Measurements from ENCODE around the gene NDUFS7. TPM values are rescaled to one million over a fixed set of nuclear protein-coding genes. Genes with fewer than 3 reads are reported as not detected.

The NDUFS7 gene
- total RNA-seq, 1 experiment from 2014 or later = 98.1 TPM

GRCh38 chr19:1420590-1420989, 36.9 kb downstream of the NDUFS7 start:
- Histone ChIP-seq H3K9me3 (ENCODE audit: low read length) (no peaks in the 10 kb centered on the region), H3K79me2 (ENCODE audit: low read length) (peaks cover 45% of the 10 kb centered on the region), H3K36me3 (ENCODE audit: insufficient read depth, low read length) (peaks cover 35% of the 10 kb centered on the region), H3K4me3 (ENCODE audit: low read length) (no peak overlapping the region), H3K9ac (ENCODE audit: low read length) (no peak overlapping the region), H3K4me1 (ENCODE audit: low read length) (no peaks in the 10 kb centered on the region), H3K27me3 (ENCODE audit: low read length) (no peaks in the 10 kb centered on the region), H3K27ac (ENCODE audit: low read length) (no peak overlapping the region), H3K4me2 (ENCODE audit: low read depth, low read length, poor library complexity, severe bottlenecking) (no peak overlapping the region), H4K20me1 (ENCODE audit: insufficient read depth, low read depth, low read length) (peaks cover 62% of the 10 kb centered on the region), H2AFZ (ENCODE audit: low read length) (no peak overlapping the region), H3K9me2 (replicated peaks; ENCODE audit: insufficient read depth, low read length) (no peaks in the 10 kb centered on the region)
- no peak for DNase-seq

DNA sequence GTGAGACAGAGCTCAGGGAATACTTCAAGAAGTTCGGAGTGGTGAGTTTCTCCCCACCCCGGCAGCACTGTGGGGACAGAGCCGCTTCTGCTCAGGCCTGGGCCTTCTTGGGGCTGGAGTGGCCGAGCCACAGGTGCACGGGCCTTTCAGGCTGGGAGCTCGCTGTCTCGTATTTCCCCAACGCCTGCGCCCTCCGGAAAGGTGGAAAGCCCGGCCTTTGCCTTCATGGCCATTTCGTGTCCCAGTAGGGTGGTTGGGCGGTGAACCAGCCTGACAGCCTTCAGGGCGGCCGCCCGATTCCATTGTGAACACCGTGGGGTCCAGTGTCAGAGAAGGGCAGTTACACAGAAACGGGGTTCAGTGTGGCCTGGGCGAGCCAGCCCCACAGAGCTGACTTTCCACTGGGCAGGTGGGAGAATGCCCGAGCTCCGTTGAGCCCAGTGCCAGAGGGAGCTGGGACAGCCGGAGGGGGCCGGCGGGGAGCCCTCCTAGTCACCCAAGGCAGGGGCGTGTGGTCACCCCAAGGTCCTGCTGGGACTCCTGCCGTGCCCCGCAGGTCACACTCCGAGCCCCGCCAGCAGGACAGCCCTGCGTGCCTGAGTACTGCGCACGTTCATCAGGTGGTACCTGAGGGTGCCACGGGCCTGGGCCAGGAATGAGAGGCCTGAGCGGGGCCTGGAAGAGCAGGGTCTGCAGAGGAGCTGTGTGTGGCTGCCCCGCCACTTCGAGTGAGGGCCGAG, 37.7 kb downstream of the NDUFS7 start:
- H3K4me3 ChIP-seq (ENCODE audit: low read length) = no peak overlapping the region
- no peak overlapping the region for H3K4me2 ChIP-seq (ENCODE audit: low read depth, low read length, poor library complexity, severe bottlenecking)
- no peak overlapping the region for H3K9ac ChIP-seq (ENCODE audit: low read length)
- DNase-seq = no peak
- H2AFZ ChIP-seq (ENCODE audit: low read length) = no peak overlapping the region
- peaks cover 42% of the 10 kb centered on the region for H3K36me3 ChIP-seq (ENCODE audit: insufficient read depth, low read length)
- H3K9me3 ChIP-seq (ENCODE audit: low read length) = no peaks in the 10 kb centered on the region
- H3K79me2 ChIP-seq (ENCODE audit: low read length) = peaks cover 37% of the 10 kb centered on the region
- no peaks in the 10 kb centered on the region for H3K4me1 ChIP-seq (ENCODE audit: low read length)
- no peak overlapping the region for H3K27ac ChIP-seq (ENCODE audit: low read length)
- H3K27me3 ChIP-seq (ENCODE audit: low read length) = no peaks in the 10 kb centered on the region
- no peaks in the 10 kb centered on the region for H3K9me2 ChIP-seq (replicated peaks; ENCODE audit: insufficient read depth, low read length)
- H4K20me1 ChIP-seq (ENCODE audit: insufficient read depth, low read depth, low read length) = peaks cover 60% of the 10 kb centered on the region

- Histone ChIP-seq H3K9me3 (ENCODE audit: low read length) (no peaks in the 10 kb centered on the region), H3K36me3 (ENCODE audit: insufficient read depth, low read length) (peaks cover 42% of the 10 kb centered on the region), H3K4me1 (ENCODE audit: low read length) (no peaks in the 10 kb centered on the region), H3K27ac (ENCODE audit: low read length) (no peak overlapping the region), H3K4me2 (ENCODE audit: low read depth, low read length, poor library complexity, severe bottlenecking) (no peak overlapping the region), H4K20me1 (ENCODE audit: insufficient read depth, low read depth, low read length) (peaks cover 56% of the 10 kb centered on the region), H3K9me2 (replicated peaks; ENCODE audit: insufficient read depth, low read length) (no peaks in the 10 kb centered on the region), H2AFZ (ENCODE audit: low read length) (no peak overlapping the region), H3K9ac (ENCODE audit: low read length) (no peak overlapping the region), H3K79me2 (ENCODE audit: low read length) (peaks cover 31% of the 10 kb centered on the region), H3K27me3 (ENCODE audit: low read length) (no peaks in the 10 kb centered on the region), H3K4me3 (ENCODE audit: low read length) (no peak overlapping the region)
- DNase-seq = no peak
Observed at GRCh38 chr19:1421958-1422305, 38.2 kb downstream of the NDUFS7 start.

- Histone ChIP-seq H3K9me3 (ENCODE audit: low read length) (no peaks in the 10 kb centered on the region), H3K4me1 (ENCODE audit: low read length) (no peaks in the 10 kb centered on the region), H4K20me1 (ENCODE audit: insufficient read depth, low read depth, low read length) (peaks cover 56% of the 10 kb centered on the region), H3K4me3 (ENCODE audit: low read length) (no peak overlapping the region), H3K79me2 (ENCODE audit: low read length) (peaks cover 27% of the 10 kb centered on the region), H3K9ac (ENCODE audit: low read length) (no peak overlapping the region), H3K36me3 (ENCODE audit: insufficient read depth, low read length) (peaks cover 41% of the 10 kb centered on the region), H3K4me2 (ENCODE audit: low read depth, low read length, poor library complexity, severe bottlenecking) (no peak overlapping the region), H2AFZ (ENCODE audit: low read length) (no peak overlapping the region), H3K27ac (ENCODE audit: low read length) (no peak overlapping the region), H3K27me3 (ENCODE audit: low read length) (no peaks in the 10 kb centered on the region), H3K9me2 (replicated peaks; ENCODE audit: insufficient read depth, low read length) (no peaks in the 10 kb centered on the region)
- no peak for DNase-seq
Observed at GRCh38 chr19:1422360-1422759, 38.7 kb downstream of the NDUFS7 start.

DNA sequence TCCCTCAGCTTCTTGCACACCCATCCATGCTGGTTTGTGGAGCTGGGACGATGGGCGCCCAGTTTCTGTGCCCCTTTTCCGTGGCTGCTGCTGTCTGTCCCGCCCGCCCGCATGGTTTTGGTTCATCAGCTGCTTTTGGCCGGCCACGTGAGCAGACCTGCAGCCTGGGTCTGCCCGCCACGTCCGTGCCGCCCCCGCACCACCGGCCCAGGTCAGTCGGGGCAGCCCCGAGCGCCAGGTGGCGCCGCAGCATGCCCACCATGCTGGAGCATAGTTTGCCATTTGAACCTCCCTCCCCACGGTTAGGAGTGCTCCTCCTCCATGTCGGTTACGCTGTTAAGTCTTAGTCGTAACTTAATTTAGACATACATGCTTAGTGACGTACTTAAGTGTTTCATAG, 39.2 kb downstream of the NDUFS7 start:
- Histone ChIP-seq H3K27ac (ENCODE audit: low read length) (no peak overlapping the region), H3K9me3 (ENCODE audit: low read length) (no peaks in the 10 kb centered on the region), H3K27me3 (ENCODE audit: low read length) (no peaks in the 10 kb centered on the region), H3K9me2 (replicated peaks; ENCODE audit: insufficient read depth, low read length) (no peaks in the 10 kb centered on the region), H3K4me3 (ENCODE audit: low read length) (no peak overlapping the region), H4K20me1 (ENCODE audit: insufficient read depth, low read depth, low read length) (peaks cover 54% of the 10 kb centered on the region), H3K36me3 (ENCODE audit: insufficient read depth, low read length) (peaks cover 41% of the 10 kb centered on the region), H2AFZ (ENCODE audit: low read length) (no peak overlapping the region), H3K4me1 (ENCODE audit: low read length) (no peaks in the 10 kb centered on the region), H3K9ac (ENCODE audit: low read length) (no peak overlapping the region), H3K4me2 (ENCODE audit: low read depth, low read length, poor library complexity, severe bottlenecking) (no peak overlapping the region), H3K79me2 (ENCODE audit: low read length) (peaks cover 24% of the 10 kb centered on the region)
- no peak for DNase-seq

- Histone ChIP-seq H3K79me2 (ENCODE audit: low read length) (peaks cover 18% of the 10 kb centered on the region), H4K20me1 (ENCODE audit: insufficient read depth, low read depth, low read length) (peaks cover 54% of the 10 kb centered on the region), H3K27ac (ENCODE audit: low read length) (no peak overlapping the region), H3K36me3 (ENCODE audit: insufficient read depth, low read length) (peaks cover 41% of the 10 kb centered on the region), H3K4me1 (ENCODE audit: low read length) (no peaks in the 10 kb centered on the region), H3K9me2 (replicated peaks; ENCODE audit: insufficient read depth, low read length) (no peaks in the 10 kb centered on the region), H3K4me3 (ENCODE audit: low read length) (no peak overlapping the region), H3K27me3 (ENCODE audit: low read length) (no peaks in the 10 kb centered on the region), H3K9ac (ENCODE audit: low read length) (no peak overlapping the region), H3K4me2 (ENCODE audit: low read depth, low read length, poor library complexity, severe bottlenecking) (no peak overlapping the region), H3K9me3 (ENCODE audit: low read length) (no peaks in the 10 kb centered on the region), H2AFZ (ENCODE audit: low read length) (no peak overlapping the region)
- DNase-seq = no peak
Observed at GRCh38 chr19:1423436-1424191, 39.9 kb downstream of the NDUFS7 start.

- Histone ChIP-seq H3K4me2 (ENCODE audit: low read depth, low read length, poor library complexity, severe bottlenecking) (no peak overlapping the region), H2AFZ (ENCODE audit: low read length) (no peak overlapping the region), H3K4me1 (ENCODE audit: low read length) (no peaks in the 10 kb centered on the region), H3K27ac (ENCODE audit: low read length) (no peak overlapping the region), H4K20me1 (ENCODE audit: insufficient read depth, low read depth, low read length) (peaks cover 47% of the 10 kb centered on the region), H3K9me3 (ENCODE audit: low read length) (no peaks in the 10 kb centered on the region), H3K36me3 (ENCODE audit: insufficient read depth, low read length) (peaks cover 35% of the 10 kb centered on the region; the same call in 1 of the 2 replicates), H3K79me2 (ENCODE audit: low read length) (peaks cover 10% of the 10 kb centered on the region), H3K9ac (ENCODE audit: low read length) (no peak overlapping the region), H3K27me3 (ENCODE audit: low read length) (no peaks in the 10 kb centered on the region), H3K4me3 (ENCODE audit: low read length) (no peak overlapping the region), H3K9me2 (replicated peaks; ENCODE audit: insufficient read depth, low read length) (no peaks in the 10 kb centered on the region)
- peak; percentile 39 for DNase-seq
Observed at GRCh38 chr19:1424192-1424955, 40.7 kb downstream of the NDUFS7 start.

All from Karpas-422 (cell line).